ENCODE measurements around the gene POFUT2. TPM values are rescaled to one million over a fixed set of nuclear protein-coding genes. Genes with fewer than 3 reads are reported as not detected.

Gene POFUT2
- total and polyA plus RNA-seq, 12 donors = 13.1 to 68.9 (median 32.9) TPM

GRCh38 chr21:45293220-45293725 is 5.6 kb upstream of the POFUT2 start:
- WGBS, 4 donors = 60 to 69% (median 66%) methylated on average over 5 to 19 of the region's 19 CpGs
- DNase-seq = peak; percentile 50 to 76 (median 60)
- Histone ChIP-seq H3K36me3 (replicated peaks in 1 of 2) (no peaks in the 10 kb centered on the region), H3K4me1 (replicated peaks in 1 of 2) (peaks cover 45 to 65% of the 10 kb centered on the region in 2 donors), H3K9me3 (replicated peaks in 1 of 3) (no peaks in the 10 kb centered on the region), H3K27me3 (no peaks in the 10 kb centered on the region), H3K27ac (peak overlapping the region; percentile 60 to 99 (median 95)), H3K4me3 (no peak overlapping the region)
- peak in 1 of 2 donors; percentile 28 for TF ChIP-seq POLR2A (IDR thresholded peaks at IDR 0.05)
- TF ChIP-seq, protein P1, sequence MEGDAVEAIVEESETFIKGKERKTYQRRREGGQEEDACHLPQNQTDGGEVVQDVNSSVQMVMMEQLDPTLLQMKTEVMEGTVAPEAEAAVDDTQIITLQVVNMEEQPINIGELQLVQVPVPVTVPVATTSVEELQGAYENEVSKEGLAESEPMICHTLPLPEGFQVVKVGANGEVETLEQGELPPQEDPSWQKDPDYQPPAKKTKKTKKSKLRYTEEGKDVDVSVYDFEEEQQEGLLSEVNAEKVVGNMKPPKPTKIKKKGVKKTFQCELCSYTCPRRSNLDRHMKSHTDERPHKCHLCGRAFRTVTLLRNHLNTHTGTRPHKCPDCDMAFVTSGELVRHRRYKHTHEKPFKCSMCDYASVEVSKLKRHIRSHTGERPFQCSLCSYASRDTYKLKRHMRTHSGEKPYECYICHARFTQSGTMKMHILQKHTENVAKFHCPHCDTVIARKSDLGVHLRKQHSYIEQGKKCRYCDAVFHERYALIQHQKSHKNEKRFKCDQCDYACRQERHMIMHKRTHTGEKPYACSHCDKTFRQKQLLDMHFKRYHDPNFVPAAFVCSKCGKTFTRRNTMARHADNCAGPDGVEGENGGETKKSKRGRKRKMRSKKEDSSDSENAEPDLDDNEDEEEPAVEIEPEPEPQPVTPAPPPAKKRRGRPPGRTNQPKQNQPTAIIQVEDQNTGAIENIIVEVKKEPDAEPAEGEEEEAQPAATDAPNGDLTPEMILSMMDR (IDR thresholded peaks at IDR 0.05) = peak in 2 of 6 experiments; percentile 10 to 12
- intact Hi-C loops (cut with DNase I) = loop anchor here (2.0 to 10.0 kb wide), 4 partner anchors 112 to 151 kb away; partner anchors contain the start of gene COL18A1 (in 1 of the 2)

DNA sequence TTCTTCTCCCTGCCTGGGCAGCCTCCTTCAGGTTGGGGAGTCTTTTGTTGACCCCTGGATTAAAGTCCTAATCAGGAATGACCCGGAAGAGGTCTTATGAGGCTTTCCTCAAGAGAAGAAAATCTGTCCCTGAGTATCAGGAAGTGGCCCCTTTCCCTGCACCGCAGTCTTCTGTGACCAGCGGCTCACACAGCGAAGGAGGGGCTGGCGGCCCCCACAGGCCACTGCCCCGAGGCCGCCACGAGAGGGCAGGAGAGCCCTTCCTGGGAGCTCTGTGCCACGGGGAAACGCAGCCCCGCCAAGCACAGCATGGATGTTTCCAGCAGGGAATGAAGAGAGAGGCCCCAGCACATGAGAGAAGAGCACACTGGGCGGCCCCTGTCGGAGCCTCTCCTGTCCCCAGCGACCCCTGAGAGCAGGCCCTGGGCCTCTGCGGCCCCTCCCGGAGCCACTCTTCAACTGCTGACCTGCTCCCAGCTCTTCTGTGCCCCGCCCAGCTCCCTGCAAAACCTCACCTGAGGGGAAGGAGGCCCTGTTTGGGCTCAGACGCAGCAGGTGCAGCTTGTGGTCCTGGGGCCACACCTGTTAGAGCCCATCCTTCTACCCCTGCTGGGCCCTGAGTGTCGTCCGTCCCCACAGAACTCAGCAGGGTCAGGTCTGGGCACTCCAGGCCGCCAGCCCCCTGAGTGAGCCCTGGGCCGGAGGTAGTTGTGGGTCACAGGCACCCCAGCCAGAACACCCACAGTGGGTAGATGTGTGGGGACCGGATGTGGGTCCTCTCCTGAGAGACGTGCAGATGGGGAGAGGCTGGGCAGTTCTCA is 4.9 kb upstream of the POFUT2 start:
- Histone ChIP-seq H3K4me1 (replicated peaks in 1 of 2) (peaks cover 45 to 65% of the 10 kb centered on the region in 2 donors), H3K27ac (peak overlapping the region; percentile 68 to 99 (median 95)), H3K36me3 (replicated peaks in 1 of 2) (no peaks in the 10 kb centered on the region), H3K9me3 (replicated peaks in 1 of 3) (no peaks in the 10 kb centered on the region), H3K27me3 (no peaks in the 10 kb centered on the region), H3K4me3 (no peak overlapping the region)
- peak; percentile 89 to 95 (median 93) for DNase-seq
- peak in 1 of 2 donors; percentile 34 for TF ChIP-seq POLR2A (IDR thresholded peaks at IDR 0.05)
- TF ChIP-seq, protein P1 (IDR thresholded peaks at IDR 0.05) = peak; percentile 97 to 100 (median 99)
- intact Hi-C loops (cut with DNase I) = loop anchor here (2.0 to 10.0 kb wide), 4 partner anchors 112 to 150 kb away; partner anchors contain the start of gene COL18A1 (in 1 of the 2)
- WGBS, 4 donors = 12 to 48% (median 21%) methylated on average over 9 to 24 of the region's 24 CpGs

- Histone ChIP-seq H3K27me3 (no peaks in the 10 kb centered on the region), H3K27ac (peak overlapping the region; percentile 33 to 99 (median 94)), H3K9me3 (replicated peaks in 1 of 3) (no peaks in the 10 kb centered on the region), H3K4me1 (replicated peaks in 1 of 2) (peaks cover 48 to 66% of the 10 kb centered on the region in 2 donors), H3K4me3 (no peak overlapping the region), H3K36me3 (replicated peaks in 1 of 2) (no peaks in the 10 kb centered on the region)
- TF ChIP-seq POLR2A (IDR thresholded peaks at IDR 0.05) = no peak
- TF ChIP-seq, protein P1 (IDR thresholded peaks at IDR 0.05) = peak in 1 of 6 experiments; percentile 26
- DNase-seq = peak; percentile 40 to 69 (median 53)
- 41 to 52% (median 42%) methylated on average over 14 to 34 of the region's 34 CpGs; no CpG with 5 or more reads in 1 of the 4 donors for WGBS, 4 donors
- intact Hi-C loops (cut with DNase I) = loop anchor here (2.0 to 10.0 kb wide), 4 partner anchors 113 to 150 kb away; partner anchors contain the start of gene COL18A1 (in 1 of the 2)
Measured at GRCh38 chr21:45291613-45292398, 4.1 kb upstream of the POFUT2 start.

Data from adrenal gland (tissue), 12 donors.